Measurements from ENCODE around the gene CCDC192.

CCDC192 gene

DNA sequence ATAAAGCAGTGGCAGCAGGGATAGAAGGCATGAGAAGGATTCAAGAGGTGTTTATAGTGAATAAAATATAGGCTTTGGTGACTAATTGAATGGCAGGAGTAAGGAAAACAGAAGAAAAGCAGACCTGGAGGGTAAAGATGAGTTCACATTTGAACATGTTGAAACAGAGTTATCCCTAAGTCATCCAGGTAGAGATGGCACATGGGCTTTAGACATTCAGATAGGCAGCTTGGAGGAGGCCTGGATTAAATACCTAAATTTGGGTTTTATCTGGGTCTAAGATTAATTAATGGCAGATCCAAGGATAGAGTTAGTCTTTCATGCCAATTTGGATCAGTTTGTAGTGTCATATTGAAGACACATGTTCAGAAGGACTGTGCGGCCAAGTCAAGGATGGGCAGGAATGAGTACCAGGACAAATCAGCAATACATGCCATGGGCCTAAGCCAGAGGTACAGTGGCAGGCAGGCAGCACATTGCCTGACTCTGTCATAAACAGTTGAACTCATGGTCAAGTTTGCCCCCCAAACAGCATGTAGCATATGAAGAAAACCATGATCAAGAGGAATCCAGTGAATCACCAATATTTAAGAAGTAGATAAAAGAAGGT lies 264.9 kb downstream of the CCDC192 start:
- no peak overlapping the region for H3K9ac ChIP-seq (ENCODE audit: low read length)
- H3K36me3 ChIP-seq (ENCODE audit: low read length): 0 out of 2 replicates have a peak, but pooled peaks cover 11% of the 10 kb centered on the region
- H3K27ac ChIP-seq (ENCODE audit: low read depth, low read length): no peak overlapping the region
- H3K4me2 ChIP-seq (ENCODE audit: low read depth, low read length, poor library complexity, severe bottlenecking): no peak overlapping the region
- no peak overlapping the region for H2AFZ ChIP-seq (ENCODE audit: low read depth, low read length, severe bottlenecking)
- TF ChIP-seq EZH2phosphoT487 (conservative IDR thresholded peaks at IDR 0.05; ENCODE audit: low read length): no peak
- TF ChIP-seq, protein P1, sequence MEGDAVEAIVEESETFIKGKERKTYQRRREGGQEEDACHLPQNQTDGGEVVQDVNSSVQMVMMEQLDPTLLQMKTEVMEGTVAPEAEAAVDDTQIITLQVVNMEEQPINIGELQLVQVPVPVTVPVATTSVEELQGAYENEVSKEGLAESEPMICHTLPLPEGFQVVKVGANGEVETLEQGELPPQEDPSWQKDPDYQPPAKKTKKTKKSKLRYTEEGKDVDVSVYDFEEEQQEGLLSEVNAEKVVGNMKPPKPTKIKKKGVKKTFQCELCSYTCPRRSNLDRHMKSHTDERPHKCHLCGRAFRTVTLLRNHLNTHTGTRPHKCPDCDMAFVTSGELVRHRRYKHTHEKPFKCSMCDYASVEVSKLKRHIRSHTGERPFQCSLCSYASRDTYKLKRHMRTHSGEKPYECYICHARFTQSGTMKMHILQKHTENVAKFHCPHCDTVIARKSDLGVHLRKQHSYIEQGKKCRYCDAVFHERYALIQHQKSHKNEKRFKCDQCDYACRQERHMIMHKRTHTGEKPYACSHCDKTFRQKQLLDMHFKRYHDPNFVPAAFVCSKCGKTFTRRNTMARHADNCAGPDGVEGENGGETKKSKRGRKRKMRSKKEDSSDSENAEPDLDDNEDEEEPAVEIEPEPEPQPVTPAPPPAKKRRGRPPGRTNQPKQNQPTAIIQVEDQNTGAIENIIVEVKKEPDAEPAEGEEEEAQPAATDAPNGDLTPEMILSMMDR (IDR thresholded peaks at IDR 0.05; ENCODE audit: insufficient read depth, low read length, poor library complexity, severe bottlenecking): no peak
- H3F3A ChIP-seq (ENCODE audit: insufficient read depth): no peaks in the 10 kb centered on the region
- H4K20me1 ChIP-seq (ENCODE audit: low read depth, low read length): no peaks in the 10 kb centered on the region
- no peaks in the 10 kb centered on the region for H3K9me2 ChIP-seq (replicated peaks; ENCODE audit: insufficient read depth, low read length)
- no peaks in the 10 kb centered on the region for H3K79me2 ChIP-seq (ENCODE audit: insufficient read depth, low read length)
- no peaks in the 10 kb centered on the region for H3K27me3 ChIP-seq (ENCODE audit: low read length)
- no peak overlapping the region for H3K4me3 ChIP-seq (ENCODE audit: insufficient read depth, low read length, poor library complexity, severe bottlenecking)
- H3K9me3 ChIP-seq (ENCODE audit: insufficient read depth, low read length): no peaks in the 10 kb centered on the region

DNA sequence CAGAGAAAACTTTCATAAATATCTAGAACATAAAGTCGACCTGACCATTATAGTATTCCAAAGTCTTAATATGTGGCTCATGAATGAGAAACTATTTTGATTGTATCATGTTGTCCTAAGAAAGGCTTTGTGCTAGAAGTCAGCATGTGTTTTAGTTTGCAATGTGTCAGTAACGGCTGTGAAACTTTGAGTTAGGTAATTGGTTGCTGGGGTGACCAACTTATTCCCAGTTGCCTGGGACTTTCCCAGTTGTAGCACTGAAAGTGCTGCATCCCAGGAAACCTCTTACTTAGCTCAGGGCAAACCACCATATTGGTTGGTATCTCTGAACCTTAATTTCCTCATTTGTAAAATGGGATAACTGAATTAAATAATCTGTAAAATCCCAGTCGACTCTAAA lies 265.8 kb downstream of the CCDC192 start:
- H3K4me3 ChIP-seq (ENCODE audit: insufficient read depth, low read length, poor library complexity, severe bottlenecking): no peak overlapping the region
- H3K27me3 ChIP-seq (ENCODE audit: low read length): no peaks in the 10 kb centered on the region
- no peak overlapping the region for H3K27ac ChIP-seq (ENCODE audit: low read depth, low read length)
- no peaks in the 10 kb centered on the region for H4K20me1 ChIP-seq (ENCODE audit: low read depth, low read length)
- no peaks in the 10 kb centered on the region for H3K9me3 ChIP-seq (ENCODE audit: insufficient read depth, low read length)
- no peak overlapping the region for H3K4me2 ChIP-seq (ENCODE audit: low read depth, low read length, poor library complexity, severe bottlenecking)
- H2AFZ ChIP-seq (ENCODE audit: low read depth, low read length, severe bottlenecking): no peak overlapping the region
- no peaks in the 10 kb centered on the region for H3F3A ChIP-seq (ENCODE audit: insufficient read depth)
- H3K79me2 ChIP-seq (ENCODE audit: insufficient read depth, low read length): no peaks in the 10 kb centered on the region
- H3K9ac ChIP-seq (ENCODE audit: low read length): no peak overlapping the region
- TF ChIP-seq, protein P1 (IDR thresholded peaks at IDR 0.05; ENCODE audit: insufficient read depth, low read length, poor library complexity, severe bottlenecking): no peak
- no peak for TF ChIP-seq EZH2phosphoT487 (conservative IDR thresholded peaks at IDR 0.05; ENCODE audit: low read length)
- H3K9me2 ChIP-seq (replicated peaks; ENCODE audit: insufficient read depth, low read length): no peaks in the 10 kb centered on the region
- 0 out of 2 replicates have a peak, but pooled peaks cover 11% of the 10 kb centered on the region for H3K36me3 ChIP-seq (ENCODE audit: low read length)

DNA sequence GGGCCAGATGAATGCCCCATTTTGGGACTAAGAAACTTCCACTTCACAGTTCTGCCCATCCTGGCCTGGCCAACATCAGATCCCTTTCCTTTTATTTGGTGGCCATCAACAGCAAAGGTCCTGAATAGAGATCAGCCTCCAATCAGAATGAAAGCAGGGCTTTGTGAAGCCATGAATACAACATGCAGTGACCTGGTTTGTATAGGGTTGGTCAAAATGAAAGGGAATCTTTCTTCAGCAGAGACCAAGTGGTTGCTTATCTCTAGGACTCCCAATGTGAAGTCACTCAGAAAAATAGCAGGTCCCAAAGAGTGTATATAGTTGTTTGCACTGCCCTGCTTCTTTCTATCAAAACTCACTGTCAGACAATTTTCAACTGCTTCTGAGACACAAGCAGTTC lies 266.5 kb downstream of the CCDC192 start:
- H3F3A ChIP-seq (ENCODE audit: insufficient read depth): no peaks in the 10 kb centered on the region
- no peak overlapping the region for H3K27ac ChIP-seq (ENCODE audit: low read depth, low read length)
- TF ChIP-seq, protein P1 (IDR thresholded peaks at IDR 0.05; ENCODE audit: insufficient read depth, low read length, poor library complexity, severe bottlenecking): no peak
- no peak for TF ChIP-seq EZH2phosphoT487 (conservative IDR thresholded peaks at IDR 0.05; ENCODE audit: low read length)
- H3K27me3 ChIP-seq (ENCODE audit: low read length): no peaks in the 10 kb centered on the region
- H3K4me2 ChIP-seq (ENCODE audit: low read depth, low read length, poor library complexity, severe bottlenecking): no peak overlapping the region
- H3K9me3 ChIP-seq (ENCODE audit: insufficient read depth, low read length): no peaks in the 10 kb centered on the region
- H3K9ac ChIP-seq (ENCODE audit: low read length): no peak overlapping the region
- H3K36me3 ChIP-seq (ENCODE audit: low read length): 0 out of 2 replicates have a peak, but pooled peaks cover 11% of the 10 kb centered on the region
- no peaks in the 10 kb centered on the region for H4K20me1 ChIP-seq (ENCODE audit: low read depth, low read length)
- H2AFZ ChIP-seq (ENCODE audit: low read depth, low read length, severe bottlenecking): no peak overlapping the region
- H3K9me2 ChIP-seq (replicated peaks; ENCODE audit: insufficient read depth, low read length): no peaks in the 10 kb centered on the region
- H3K79me2 ChIP-seq (ENCODE audit: insufficient read depth, low read length): no peaks in the 10 kb centered on the region
- no peak overlapping the region for H3K4me3 ChIP-seq (ENCODE audit: insufficient read depth, low read length, poor library complexity, severe bottlenecking)

All from SU-DHL-6 (cell line).